C4-2B (cell line): ENCODE measurements around the gene GNAS-AS1.

Experiments used
- H3K27ac ChIP-seq: fragments of 450-650 bp; 2 replicates; pipeline ENCODE4 v1.5.1; 2017
- ZFX ChIP-seq: fragments of 450-650 bp; IDR thresholded peaks from 2 replicates; pipeline ENCODE4 v1.6.1; 2017
- TF ChIP-seq, protein P1 (sequence below): fragments of 450-650 bp; conservative IDR thresholded peaks from 2 replicates; pipeline ENCODE4 v1.5.1; 2017; ENCODE audit warnings: mild to moderate bottlenecking

The GNAS-AS1 gene

DNA sequence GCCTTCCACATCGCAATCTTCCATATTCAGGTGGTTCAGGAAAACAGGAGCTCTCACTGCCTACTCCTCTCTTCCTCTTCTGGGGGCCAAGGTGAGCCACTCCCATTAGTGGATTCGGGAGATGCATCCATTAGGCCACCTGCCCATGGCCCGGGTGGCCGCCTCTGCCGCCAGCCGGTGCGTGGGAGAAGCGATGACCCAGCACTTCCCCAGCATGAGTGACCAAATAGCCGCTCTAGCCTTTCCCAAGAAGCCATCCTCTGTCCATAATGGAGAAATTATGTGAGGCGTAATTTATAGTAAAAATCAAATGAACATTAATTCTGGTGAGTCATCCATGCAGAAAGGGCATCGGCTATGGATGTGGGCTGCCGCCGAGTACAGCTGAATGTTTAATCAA is 39.4 kb downstream of the GNAS-AS1 start:
- no peak for TF ChIP-seq ZFX
- TF ChIP-seq, protein P1, sequence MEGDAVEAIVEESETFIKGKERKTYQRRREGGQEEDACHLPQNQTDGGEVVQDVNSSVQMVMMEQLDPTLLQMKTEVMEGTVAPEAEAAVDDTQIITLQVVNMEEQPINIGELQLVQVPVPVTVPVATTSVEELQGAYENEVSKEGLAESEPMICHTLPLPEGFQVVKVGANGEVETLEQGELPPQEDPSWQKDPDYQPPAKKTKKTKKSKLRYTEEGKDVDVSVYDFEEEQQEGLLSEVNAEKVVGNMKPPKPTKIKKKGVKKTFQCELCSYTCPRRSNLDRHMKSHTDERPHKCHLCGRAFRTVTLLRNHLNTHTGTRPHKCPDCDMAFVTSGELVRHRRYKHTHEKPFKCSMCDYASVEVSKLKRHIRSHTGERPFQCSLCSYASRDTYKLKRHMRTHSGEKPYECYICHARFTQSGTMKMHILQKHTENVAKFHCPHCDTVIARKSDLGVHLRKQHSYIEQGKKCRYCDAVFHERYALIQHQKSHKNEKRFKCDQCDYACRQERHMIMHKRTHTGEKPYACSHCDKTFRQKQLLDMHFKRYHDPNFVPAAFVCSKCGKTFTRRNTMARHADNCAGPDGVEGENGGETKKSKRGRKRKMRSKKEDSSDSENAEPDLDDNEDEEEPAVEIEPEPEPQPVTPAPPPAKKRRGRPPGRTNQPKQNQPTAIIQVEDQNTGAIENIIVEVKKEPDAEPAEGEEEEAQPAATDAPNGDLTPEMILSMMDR, result no peak
- no peak overlapping the region for H3K27ac ChIP-seq

DNA sequence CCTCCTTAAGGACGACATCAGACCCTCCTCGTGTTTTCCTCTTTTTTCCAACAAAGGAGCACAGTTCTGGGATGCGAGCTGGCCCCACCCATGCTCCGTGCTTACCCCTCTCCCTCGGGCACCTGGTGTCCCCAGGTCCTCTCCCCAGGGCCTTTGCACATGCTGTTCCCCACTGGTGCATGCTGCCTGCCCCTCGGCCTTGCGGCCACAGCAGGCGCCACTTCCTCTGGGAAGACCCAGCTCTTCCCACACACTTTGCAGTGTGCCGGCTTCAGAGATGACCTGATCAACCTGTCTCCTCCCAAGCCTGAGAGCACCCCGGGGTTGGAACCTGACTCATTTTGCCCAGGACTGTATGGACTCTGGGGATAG is 39.8 kb downstream of the GNAS-AS1 start:
- TF ChIP-seq, protein P1, result no peak
- no peak for TF ChIP-seq ZFX
- H3K27ac ChIP-seq, result no peak overlapping the region

DNA sequence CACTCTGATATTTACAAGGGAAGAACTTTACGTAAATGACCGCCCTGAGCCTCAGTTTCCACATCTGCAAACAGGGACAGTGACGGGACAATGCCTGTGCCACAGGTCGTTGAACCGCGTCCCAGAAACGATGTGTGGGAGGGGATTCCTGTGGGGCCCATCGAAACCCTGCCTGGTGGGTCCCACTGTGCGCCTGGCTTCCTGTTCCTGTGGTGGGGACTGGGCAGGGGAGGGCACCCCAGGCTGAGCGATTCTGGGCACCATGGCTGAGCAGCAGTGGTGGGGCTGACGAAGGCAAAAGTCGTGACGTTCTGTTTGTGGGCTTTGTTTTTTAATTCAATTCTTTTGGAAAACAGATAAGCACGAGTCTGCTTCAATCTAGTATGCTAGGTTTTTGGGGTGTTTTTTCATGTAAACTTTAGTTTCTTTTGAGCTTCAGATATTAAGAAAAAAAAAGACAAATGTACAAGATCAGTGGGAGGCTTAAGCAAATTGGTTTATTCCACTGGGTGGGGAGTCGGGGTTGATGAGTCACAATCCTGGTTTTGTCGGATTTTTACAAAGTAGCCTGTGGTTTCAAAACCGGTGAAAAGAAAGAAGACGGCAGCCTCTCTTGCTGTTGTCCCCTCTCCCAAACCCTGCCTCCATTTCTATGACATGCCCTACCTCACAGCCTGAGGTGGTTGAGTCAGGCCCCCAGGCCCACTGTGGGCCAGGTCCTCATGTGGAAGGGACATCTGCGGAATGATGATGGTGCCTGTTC is 40.4 kb downstream of the GNAS-AS1 start:
- TF ChIP-seq, protein P1, result no peak
- no peak for TF ChIP-seq ZFX
- H3K27ac ChIP-seq, result no peak overlapping the region

DNA sequence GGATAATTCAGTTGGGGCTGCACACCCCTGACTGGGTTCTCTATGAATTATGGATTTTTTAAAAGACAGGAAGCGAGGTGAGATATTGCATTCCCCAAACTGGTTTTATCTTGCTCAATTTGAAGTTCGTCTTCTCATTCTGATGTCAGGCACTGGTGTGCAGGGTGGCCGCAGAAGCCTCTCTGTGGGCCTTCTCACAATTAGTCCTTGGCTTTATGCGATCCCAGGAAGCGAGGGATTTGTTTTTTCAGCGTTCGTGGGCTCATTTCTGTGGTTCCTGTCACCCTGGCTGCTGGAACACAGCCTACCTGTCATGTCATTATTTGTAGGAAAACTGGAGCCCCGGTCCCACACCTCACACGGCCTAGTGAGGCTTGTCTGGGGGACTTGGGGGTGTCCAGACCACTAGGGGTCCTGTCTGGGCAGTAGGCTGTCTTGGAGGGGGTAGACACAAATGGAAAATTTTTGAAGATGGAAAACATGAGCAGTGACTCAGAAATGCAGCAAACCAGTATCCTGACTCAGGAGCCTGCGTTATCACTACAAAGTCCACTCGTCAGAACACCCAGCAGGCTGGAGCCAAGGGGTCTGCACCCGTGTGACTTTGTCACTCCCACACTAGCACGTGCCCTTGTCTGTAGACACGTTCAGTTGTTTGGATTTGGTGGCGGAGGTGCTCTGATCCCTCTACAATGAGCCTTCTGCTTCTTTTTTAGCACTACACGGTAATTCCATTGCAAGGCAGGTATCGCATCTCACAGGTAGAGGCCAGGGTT is 42.2 kb downstream of the GNAS-AS1 start:
- TF ChIP-seq, protein P1, result no peak
- TF ChIP-seq ZFX, result no peak
- H3K27ac ChIP-seq, result no peak overlapping the region

DNA sequence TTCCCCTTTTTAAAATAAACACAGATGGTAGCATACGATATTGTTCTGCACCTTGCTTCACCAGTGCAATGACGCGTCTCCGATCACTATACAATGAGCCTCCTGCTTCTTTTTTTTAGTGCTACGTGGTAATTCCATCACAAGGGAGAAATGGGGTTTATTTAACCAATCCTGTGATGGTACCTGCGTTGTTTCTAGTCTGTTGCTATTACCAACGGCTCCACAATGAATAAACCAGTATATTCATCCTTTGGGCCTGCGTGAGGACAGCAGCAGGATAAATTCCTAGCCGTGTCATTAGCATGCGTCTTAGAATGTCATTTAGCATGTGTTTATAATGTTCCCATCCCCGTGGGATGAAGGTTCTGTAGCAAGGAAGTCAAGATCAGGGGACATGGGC is 42.9 kb downstream of the GNAS-AS1 start:
- no peak overlapping the region for H3K27ac ChIP-seq
- TF ChIP-seq, protein P1, result no peak
- TF ChIP-seq ZFX, result no peak

DNA sequence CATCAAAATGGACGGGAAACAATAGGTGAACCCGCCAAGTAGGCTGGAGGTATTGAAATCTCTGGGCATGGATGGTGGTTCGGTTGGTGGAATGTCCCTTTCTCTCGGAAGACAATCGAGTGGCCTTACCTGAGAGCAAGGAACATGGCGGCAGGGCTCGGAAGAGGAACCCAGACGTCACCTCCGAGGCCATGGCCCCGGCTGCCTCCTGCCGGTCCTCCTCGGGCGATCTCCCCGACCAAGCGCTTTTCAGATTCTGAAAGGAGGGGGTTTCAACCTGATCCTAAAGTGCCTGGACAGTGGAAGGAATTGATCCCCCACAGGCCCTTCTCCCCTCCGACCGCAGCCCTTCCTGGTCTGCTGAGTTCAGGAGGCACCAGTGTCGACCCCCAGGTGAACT is 47.2 kb downstream of the GNAS-AS1 start:
- TF ChIP-seq, protein P1, result no peak
- TF ChIP-seq ZFX, result no peak
- no peak overlapping the region for H3K27ac ChIP-seq

DNA sequence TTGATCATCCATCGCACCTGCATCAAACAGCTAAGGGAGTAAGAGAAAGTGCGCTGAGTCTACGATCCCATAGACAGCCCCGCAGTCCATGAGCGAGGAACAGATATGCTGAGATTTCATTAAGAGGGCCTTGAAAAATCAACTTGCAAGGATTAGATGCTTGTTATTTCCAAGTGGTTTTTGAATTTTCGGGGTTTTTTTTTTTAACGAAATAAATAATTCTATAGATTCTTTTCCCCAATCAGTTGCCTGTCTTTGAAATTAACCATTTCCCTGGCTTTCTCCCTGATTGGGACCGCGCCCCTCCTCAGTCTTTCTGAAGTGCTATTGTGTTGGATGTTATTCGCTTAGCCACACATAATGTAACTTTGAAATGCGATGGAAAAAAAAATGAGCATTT is 48.6 kb downstream of the GNAS-AS1 start:
- no peak overlapping the region for H3K27ac ChIP-seq
- no peak for TF ChIP-seq ZFX
- TF ChIP-seq, protein P1, result no peak
